ENCODE data around the gene ABCC1. TPM values are rescaled to one million over a fixed set of nuclear protein-coding genes. Genes with fewer than 3 reads are reported as not detected.

Gene ABCC1
- total RNA-seq, 1 donor from 2014 or later = 38.7 TPM

DNA sequence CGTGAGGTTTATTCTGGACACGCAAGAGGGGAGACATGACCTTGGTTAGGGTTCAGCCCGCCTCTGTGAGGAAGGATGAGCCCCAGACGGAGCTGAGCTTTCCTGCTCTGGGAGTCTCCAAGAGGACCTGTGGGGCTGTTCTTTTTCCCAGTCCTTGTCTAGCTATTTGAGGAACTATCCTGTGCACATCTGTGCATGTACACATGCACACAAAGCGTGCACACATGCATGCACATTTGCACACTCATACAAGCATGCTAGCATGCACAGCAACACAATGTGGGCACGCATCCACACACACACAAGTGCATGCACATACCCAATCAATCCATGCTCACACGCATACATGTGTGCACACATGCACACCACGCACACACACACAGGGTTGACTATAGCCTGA, 233.5 kb downstream of the ABCC1 start:
- H3K9me3 Mint-ChIP-seq = no peaks in the 10 kb centered on the region
- DNase-seq (ENCODE audit: low read depth, low spot score) = no peak
- no peaks in the 10 kb centered on the region for H3K27me3 Mint-ChIP-seq (ENCODE audit: low read depth)
- no peaks in the 10 kb centered on the region for H3K36me3 Mint-ChIP-seq (ENCODE audit: low read depth)
- TF ChIP-seq, protein P1, sequence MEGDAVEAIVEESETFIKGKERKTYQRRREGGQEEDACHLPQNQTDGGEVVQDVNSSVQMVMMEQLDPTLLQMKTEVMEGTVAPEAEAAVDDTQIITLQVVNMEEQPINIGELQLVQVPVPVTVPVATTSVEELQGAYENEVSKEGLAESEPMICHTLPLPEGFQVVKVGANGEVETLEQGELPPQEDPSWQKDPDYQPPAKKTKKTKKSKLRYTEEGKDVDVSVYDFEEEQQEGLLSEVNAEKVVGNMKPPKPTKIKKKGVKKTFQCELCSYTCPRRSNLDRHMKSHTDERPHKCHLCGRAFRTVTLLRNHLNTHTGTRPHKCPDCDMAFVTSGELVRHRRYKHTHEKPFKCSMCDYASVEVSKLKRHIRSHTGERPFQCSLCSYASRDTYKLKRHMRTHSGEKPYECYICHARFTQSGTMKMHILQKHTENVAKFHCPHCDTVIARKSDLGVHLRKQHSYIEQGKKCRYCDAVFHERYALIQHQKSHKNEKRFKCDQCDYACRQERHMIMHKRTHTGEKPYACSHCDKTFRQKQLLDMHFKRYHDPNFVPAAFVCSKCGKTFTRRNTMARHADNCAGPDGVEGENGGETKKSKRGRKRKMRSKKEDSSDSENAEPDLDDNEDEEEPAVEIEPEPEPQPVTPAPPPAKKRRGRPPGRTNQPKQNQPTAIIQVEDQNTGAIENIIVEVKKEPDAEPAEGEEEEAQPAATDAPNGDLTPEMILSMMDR (conservative IDR thresholded peaks at IDR 0.05) = no peak
- peaks cover 10% of the 10 kb centered on the region for H3K4me1 Mint-ChIP-seq
- H3K4me3 Mint-ChIP-seq = no peak overlapping the region
- H3K27ac Mint-ChIP-seq (ENCODE audit: unreplicated experiment) = no peak overlapping the region

DNA sequence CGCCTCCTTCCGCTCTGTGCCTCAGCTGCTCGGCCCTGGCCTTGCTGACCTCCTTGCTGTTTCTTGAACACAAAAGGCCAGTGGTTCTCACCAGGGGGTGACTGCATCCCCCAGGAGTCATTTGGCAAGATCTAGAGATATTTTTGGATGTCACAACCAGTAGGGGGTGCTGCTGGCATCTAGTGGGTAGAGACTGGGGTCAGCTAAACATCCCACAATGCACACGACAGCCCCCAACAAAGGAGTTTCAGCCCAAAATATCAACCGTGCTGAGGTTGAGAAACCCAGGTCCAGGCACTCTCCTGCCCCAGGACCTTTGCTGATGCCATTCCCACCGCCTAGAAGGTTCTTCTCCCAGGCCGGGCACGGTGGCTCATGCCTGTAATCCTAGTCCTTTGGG, 234.1 kb downstream of the ABCC1 start:
- no peak overlapping the region for H3K4me3 Mint-ChIP-seq
- no peak overlapping the region for H3K27ac Mint-ChIP-seq (ENCODE audit: unreplicated experiment)

DNA sequence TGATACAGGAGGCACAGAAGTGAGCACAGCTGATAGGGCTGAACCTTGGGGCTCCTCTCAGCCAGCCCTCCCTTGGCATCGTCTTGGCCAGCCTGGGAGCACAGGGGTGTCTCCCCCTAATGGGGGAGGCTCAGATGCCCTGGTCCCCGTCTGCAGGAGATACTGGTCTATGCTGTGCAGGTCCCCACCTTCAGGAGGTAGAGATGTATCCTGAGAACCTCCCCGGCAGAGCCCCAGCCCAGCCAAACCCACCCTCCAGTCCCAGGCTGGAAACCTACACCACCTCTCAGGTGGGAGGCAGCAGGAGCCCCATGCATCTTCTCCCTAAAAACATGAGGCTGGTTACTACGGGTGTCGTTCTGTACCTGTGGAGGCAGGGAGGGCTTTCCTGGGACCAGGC, 235.2 kb downstream of the ABCC1 start:
- Mint-ChIP-seq H3K36me3 (ENCODE audit: low read depth) (no peaks in the 10 kb centered on the region), H3K4me1 (peaks cover 10% of the 10 kb centered on the region)

More for the DNA sequence above, 234.1 kb downstream of the ABCC1 start:
- TF ChIP-seq, protein P1 (conservative IDR thresholded peaks at IDR 0.05) = peak; percentile 17
- Mint-ChIP-seq H3K9me3 (no peaks in the 10 kb centered on the region), H3K4me1 (peaks cover 10% of the 10 kb centered on the region), H3K27me3 (ENCODE audit: low read depth) (no peaks in the 10 kb centered on the region), H3K36me3 (ENCODE audit: low read depth) (no peaks in the 10 kb centered on the region)
- DNase-seq (ENCODE audit: low read depth, low spot score) = peak; percentile 18

DNA sequence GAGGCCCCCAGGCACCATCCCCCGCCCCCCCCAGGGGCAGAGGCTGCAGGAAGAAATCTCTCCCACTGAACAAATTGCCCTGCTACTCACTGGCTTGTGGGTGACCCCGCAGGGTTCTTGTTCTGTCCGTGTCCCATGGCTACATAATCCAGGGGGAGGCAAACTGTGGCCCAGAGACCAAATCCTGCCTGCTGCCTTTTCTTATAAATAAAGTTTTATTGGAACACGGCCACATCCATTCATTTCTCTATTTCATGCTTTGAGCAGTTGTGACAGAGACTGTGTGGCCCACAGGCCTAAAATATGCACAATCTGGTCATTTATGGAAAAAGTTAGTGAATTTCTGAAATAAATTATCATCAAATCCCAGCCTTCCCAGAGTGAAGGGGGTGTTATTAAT, 235.7 kb downstream of the ABCC1 start:
- Mint-ChIP-seq H3K27me3 (ENCODE audit: low read depth) (no peaks in the 10 kb centered on the region), H3K36me3 (ENCODE audit: low read depth) (no peaks in the 10 kb centered on the region), H3K4me3 (no peak overlapping the region), H3K4me1 (peaks cover 10% of the 10 kb centered on the region), H3K27ac (ENCODE audit: unreplicated experiment) (no peak overlapping the region), H3K9me3 (no peaks in the 10 kb centered on the region)
- TF ChIP-seq, protein P1 (conservative IDR thresholded peaks at IDR 0.05) = no peak
- DNase-seq (ENCODE audit: low read depth, low spot score) = no peak

More for the DNA sequence above, 235.2 kb downstream of the ABCC1 start:
- Mint-ChIP-seq H3K4me3 (no peak overlapping the region), H3K9me3 (no peaks in the 10 kb centered on the region), H3K27me3 (ENCODE audit: low read depth) (no peaks in the 10 kb centered on the region), H3K27ac (ENCODE audit: unreplicated experiment) (no peak overlapping the region)
- TF ChIP-seq, protein P1 (conservative IDR thresholded peaks at IDR 0.05) = no peak
- DNase-seq (ENCODE audit: low read depth, low spot score) = no peak

GRCh38 chr16:16186820-16187219, 237.4 kb downstream of the ABCC1 start:
- TF ChIP-seq, protein P1 (conservative IDR thresholded peaks at IDR 0.05) = no peak
- no peak overlapping the region for H3K4me3 Mint-ChIP-seq
- no peaks in the 10 kb centered on the region for H3K27me3 Mint-ChIP-seq (ENCODE audit: low read depth)
- H3K4me1 Mint-ChIP-seq = peaks cover 10% of the 10 kb centered on the region
- H3K36me3 Mint-ChIP-seq (ENCODE audit: low read depth) = no peaks in the 10 kb centered on the region
- DNase-seq (ENCODE audit: low read depth, low spot score) = no peak
- H3K9me3 Mint-ChIP-seq = no peaks in the 10 kb centered on the region
- no peak overlapping the region for H3K27ac Mint-ChIP-seq (ENCODE audit: unreplicated experiment)

- no peak for DNase-seq (ENCODE audit: low read depth, low spot score)
- no peaks in the 10 kb centered on the region for H3K27me3 Mint-ChIP-seq (ENCODE audit: low read depth)
- TF ChIP-seq, protein P1 (conservative IDR thresholded peaks at IDR 0.05) = no peak
- no peak overlapping the region for H3K27ac Mint-ChIP-seq (ENCODE audit: unreplicated experiment)
- H3K4me3 Mint-ChIP-seq = no peak overlapping the region
- no peaks in the 10 kb centered on the region for H3K36me3 Mint-ChIP-seq (ENCODE audit: low read depth)
- no peaks in the 10 kb centered on the region for H3K9me3 Mint-ChIP-seq
- H3K4me1 Mint-ChIP-seq = peaks cover 4% of the 10 kb centered on the region
These were observed 239.4 kb downstream of the ABCC1 start for GRCh38 chr16:16188827-16189226.

Data from neural crest cell (in vitro differentiated cells).